GM19099 (cell line): ENCODE results near the gene ACAD10.

Source experiments
- POLR2A ChIP-seq: IDR thresholded peaks from 3 replicates; pipeline ENCODE4 v1.6.1; 2011; ENCODE audit warnings: low read depth; ENCODE audit not compliant: insufficient read length; ENCODE audit errors: extremely low read depth

The ACAD10 gene

GRCh38 chr12:111741235-111741812 lies 55.5 kb downstream of the ACAD10 start:
- no peak for TF ChIP-seq POLR2A

DNA sequence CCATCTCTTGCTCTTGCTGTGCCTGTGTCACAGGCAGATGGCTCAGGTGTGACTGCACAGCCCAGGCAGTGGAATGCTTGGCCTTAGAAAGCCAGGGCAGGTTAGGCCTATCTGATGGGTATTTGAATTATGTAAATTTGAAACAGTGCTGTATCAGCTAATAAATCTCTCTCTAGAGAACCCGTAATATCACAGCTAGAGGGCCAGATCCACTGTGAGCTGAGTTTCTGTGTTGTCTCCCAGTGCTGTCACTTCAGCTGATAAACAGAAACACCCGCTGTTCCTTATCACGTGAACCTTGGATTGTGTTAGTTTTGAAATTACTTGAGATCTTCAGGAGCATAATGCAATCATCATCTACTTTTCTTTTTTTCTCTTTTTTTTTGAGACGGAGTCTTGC lies 59.4 kb downstream of the ACAD10 start:
- TF ChIP-seq POLR2A: no peak

- TF ChIP-seq POLR2A: no peak
These were observed 61.5 kb downstream of the ACAD10 start for GRCh38 chr12:111747333-111747732.

DNA sequence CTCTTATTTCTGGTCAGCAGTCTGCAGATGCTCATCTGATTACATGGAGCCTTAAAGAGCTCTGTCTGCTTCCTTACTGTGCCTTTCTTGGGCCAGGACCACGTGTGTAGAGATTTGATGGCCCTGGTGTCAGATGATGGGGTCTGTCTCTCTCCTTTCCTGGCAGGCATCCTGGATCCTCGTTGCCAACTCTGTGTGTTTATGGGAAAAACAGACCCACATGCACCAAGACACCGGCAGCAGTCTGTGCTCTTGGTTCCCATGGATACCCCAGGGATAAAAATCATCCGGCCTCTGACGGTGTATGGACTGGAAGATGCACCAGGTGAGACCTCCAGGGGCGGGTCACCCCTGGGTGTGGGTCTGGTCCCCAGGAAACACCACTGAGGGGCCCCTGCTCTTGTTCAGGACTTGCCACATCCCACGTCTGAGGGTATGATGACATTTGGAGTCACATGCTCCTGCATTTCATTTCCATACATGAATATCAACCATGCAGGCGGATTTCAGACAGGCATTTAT lies 62.4 kb downstream of the ACAD10 start:
- no peak for TF ChIP-seq POLR2A

- no peak for TF ChIP-seq POLR2A
These were observed 63.0 kb downstream of the ACAD10 start for GRCh38 chr12:111748867-111749266.

DNA sequence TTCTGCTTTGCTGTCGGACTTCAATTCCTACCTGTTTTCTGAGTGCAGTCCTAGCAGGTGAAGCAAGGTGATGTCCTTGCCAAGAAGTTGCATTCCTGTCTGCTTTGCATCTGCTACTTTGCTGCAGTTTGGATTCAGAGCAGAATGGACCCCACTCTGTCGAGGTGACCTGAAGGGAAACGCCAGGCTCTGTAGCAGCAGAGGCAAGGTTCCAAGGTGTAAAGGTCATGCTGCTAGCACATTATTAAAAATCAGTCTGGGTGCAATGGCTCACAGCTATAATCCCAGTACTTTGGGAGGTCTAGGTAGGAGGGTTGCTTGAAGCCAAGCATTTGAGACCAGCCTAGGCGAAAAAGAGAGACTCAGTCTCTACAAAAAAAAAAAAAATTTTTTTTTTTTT lies 63.5 kb downstream of the ACAD10 start:
- TF ChIP-seq POLR2A: no peak

GRCh38 chr12:111753144-111753881 lies 67.5 kb downstream of the ACAD10 start:
- no peak for TF ChIP-seq POLR2A

DNA sequence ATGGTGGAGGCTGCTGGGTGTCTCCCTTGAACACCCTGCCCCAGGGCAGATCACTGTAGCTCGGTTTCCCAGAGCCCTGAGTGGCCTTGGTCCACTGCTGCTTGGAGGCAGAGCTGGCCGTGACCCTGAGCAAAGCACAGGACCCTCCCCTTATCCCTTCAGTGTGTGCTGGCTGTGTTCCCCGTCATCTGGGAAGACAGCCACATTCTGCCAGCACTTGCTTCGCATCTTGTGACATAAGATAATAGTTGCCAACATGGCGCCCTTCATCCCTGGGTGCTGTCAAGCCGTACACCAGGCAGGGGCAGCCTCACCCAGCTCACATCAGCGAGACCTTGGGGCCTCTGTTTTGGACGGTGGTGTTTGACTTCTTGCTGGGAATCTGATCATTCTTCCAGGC lies 68.8 kb downstream of the ACAD10 start:
- TF ChIP-seq POLR2A: no peak

DNA sequence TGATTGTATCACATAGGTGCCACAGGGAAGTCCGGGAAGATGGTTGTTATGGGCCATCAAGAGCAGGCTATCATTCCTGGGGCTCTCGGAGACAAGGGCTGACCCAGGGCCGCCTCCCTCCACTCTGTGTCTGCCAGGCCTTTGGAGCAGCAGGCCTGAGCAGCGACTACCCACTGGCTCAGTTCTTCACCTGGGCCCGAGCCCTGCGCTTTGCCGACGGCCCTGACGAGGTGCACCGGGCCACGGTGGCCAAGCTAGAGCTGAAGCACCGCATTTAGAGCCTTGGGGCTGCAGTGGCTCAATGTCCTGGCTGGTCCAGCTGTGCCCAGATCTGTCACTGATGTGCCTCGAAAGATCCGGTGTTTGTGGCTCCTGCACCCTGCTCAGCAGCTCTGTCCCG lies 70.3 kb downstream of the ACAD10 start:
- TF ChIP-seq POLR2A: no peak

DNA sequence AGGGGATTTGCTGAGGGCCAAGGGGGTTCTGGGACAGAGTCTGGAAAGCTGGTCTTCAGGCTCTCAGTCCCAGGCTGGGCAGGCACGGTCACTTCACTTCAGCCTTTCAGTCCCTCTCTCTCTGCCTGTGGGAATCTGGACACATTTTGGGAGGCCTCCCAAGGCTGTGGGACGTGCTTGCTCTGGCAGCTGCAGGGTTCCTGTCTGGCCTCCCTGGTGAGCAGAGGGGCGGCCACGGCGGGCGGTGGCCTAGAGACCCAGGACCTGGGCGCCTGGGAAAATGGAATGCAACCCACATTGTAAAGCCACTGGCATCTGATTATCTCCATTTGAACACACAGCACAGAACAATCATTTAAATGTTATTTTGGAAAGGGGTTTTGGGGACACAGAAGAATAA lies 70.8 kb downstream of the ACAD10 start:
- no peak for TF ChIP-seq POLR2A

GRCh38 chr12:111757361-111758119 lies 71.7 kb downstream of the ACAD10 start:
- no peak for TF ChIP-seq POLR2A

DNA sequence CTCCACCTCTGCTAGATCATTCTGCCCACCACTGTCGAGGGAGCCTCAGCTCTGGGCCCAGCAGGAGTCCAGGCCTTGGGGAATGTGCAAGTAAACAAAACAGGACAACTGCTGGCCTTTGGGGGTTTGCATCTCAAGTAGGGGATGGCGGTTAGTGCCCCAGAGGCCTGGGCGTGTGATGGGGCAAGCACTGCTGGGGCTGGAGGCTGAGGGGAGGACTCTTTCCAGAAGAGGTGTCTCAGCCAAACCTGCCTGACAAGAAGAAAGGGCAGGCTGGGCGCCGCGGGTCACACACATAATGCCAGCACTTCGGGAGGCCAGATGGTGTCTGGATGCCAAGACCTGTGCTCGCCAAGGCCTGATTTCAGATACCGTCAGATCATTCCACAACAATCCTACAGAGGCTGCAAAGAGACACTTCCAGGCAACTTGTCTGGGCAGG lies 72.3 kb downstream of the ACAD10 start:
- no peak for TF ChIP-seq POLR2A

DNA sequence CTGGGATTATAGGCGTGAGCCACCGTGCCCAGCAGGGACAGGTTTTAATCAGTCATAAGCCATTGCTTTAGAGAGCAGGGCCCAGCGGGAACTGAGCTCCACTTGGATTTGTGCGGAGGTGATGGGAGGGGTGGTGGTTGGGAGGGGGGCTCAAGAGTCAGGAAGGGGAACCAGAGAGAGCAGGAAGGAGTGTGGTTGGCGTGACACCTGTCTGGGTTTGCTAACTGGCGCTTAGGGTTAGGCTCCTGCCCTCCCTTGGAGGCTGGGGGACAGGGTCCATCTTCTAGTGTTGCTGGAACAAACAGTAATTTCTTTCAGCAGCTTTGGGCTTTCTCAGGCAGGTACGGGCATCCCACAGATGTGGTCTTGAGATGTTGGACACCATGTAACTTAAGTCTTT lies 73.4 kb downstream of the ACAD10 start:
- TF ChIP-seq POLR2A: no peak

- no peak for TF ChIP-seq POLR2A
These were observed 74.1 kb downstream of the ACAD10 start for GRCh38 chr12:111759991-111760390.

- TF ChIP-seq POLR2A: no peak
These were observed 75.2 kb downstream of the ACAD10 start for GRCh38 chr12:111761099-111761498.

DNA sequence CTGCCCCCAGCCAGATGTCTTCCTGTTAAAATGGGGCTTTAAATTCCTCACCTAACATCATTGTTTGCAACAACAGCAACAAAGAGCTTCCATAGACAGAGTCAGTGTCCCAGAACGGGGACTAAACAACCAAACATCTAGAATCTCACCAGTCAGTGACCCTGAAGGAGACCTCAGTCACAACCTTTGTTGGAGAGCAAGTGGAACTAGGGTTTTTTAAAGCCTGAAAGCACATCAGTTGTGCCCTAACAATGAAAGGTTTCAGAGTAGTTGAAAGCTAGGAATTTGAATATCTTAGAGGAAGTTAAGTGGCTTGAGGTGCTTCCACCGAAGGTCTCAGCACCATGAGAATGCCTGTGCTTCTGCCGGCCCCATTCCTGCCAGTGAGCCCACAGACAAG lies 75.9 kb downstream of the ACAD10 start:
- no peak for TF ChIP-seq POLR2A
